ENCODE measurements around the gene GPC5. TPM values are rescaled to one million over a fixed set of nuclear protein-coding genes. Genes with fewer than 3 reads are reported as not detected.

The GPC5 gene
- total and polyA plus RNA-seq, 2 of the 13 experiments (the other 11 are each of a cell fraction or from before 2014, with no cell fraction given): 0.02 to 0.07 TPM

DNA sequence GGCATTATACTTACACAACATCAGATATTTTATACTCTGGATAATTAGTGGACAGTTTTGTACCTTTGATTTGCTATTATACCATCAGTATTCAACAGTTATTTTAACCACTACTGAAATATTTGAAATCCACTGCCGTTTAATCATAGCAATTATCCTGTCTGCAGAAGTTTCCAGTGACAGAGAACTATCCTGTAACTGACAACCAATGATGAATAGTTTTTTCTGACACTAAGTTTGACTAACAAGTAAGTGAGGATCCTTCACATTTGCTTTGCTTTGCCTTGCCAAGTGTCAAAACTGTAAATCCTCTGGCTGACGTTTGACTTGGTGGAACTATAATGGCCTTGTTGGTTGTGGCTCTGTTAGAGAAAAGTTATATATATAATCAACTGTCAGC is 410.7 kb downstream of the GPC5 start (continued):
- TF ChIP-seq SNAPC4 (CRISPR knock-in tag; IDR thresholded peaks at IDR 0.05): no peak
- TF ChIP-seq TBL1XR1 (IDR thresholded peaks at IDR 0.05; ENCODE audit: borderline replicate concordance, low read length, partially characterized antibody): no peak

GRCh38 chr13:91813253-91813652 is 414.8 kb downstream of the GPC5 start:
- Histone ChIP-seq H3K9ac (ENCODE audit: insufficient read depth, low read depth, low read length) (no peak overlapping the region), H3K4me3 (replicated peaks in 1 of 3; ENCODE audit: insufficient read depth in 1 of 3, low read depth in 2 of 3, low read length in 3 of 3) (no peak overlapping the region), H4K20me1 (ENCODE audit: insufficient read depth, low read length) (no peaks in the 10 kb centered on the region), H3K27ac (ENCODE audit: extremely low read length, insufficient read depth, low read length) (no peak overlapping the region), H3K79me2 (ENCODE audit: insufficient read depth, low read length) (no peaks in the 10 kb centered on the region), H2AFZ (ENCODE audit: low read length) (no peak overlapping the region), H3K36me3 (replicated peaks in 1 of 2; ENCODE audit: control insufficient read depth in 1 of 2, insufficient read depth in 2 of 2, low read length in 2 of 2) (no peaks in the 10 kb centered on the region), H3K9me3 (ENCODE audit: low read length) (no peaks in the 10 kb centered on the region), H3K27me3 (ENCODE audit: control insufficient read depth in 1 of 2, insufficient read depth in 2 of 2, low read length in 2 of 2) (no peaks in the 10 kb centered on the region), H3K4me1 (ENCODE audit: insufficient read depth, low read length) (no peaks in the 10 kb centered on the region), H3K4me2 (ENCODE audit: low read depth, low read length) (no peak overlapping the region)
- TF ChIP-seq, protein P1, sequence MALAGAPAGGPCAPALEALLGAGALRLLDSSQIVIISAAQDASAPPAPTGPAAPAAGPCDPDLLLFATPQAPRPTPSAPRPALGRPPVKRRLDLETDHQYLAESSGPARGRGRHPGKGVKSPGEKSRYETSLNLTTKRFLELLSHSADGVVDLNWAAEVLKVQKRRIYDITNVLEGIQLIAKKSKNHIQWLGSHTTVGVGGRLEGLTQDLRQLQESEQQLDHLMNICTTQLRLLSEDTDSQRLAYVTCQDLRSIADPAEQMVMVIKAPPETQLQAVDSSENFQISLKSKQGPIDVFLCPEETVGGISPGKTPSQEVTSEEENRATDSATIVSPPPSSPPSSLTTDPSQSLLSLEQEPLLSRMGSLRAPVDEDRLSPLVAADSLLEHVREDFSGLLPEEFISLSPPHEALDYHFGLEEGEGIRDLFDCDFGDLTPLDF (CRISPR knock-in tag; IDR thresholded peaks at IDR 0.05): no peak
- TF ChIP-seq, protein P2, sequence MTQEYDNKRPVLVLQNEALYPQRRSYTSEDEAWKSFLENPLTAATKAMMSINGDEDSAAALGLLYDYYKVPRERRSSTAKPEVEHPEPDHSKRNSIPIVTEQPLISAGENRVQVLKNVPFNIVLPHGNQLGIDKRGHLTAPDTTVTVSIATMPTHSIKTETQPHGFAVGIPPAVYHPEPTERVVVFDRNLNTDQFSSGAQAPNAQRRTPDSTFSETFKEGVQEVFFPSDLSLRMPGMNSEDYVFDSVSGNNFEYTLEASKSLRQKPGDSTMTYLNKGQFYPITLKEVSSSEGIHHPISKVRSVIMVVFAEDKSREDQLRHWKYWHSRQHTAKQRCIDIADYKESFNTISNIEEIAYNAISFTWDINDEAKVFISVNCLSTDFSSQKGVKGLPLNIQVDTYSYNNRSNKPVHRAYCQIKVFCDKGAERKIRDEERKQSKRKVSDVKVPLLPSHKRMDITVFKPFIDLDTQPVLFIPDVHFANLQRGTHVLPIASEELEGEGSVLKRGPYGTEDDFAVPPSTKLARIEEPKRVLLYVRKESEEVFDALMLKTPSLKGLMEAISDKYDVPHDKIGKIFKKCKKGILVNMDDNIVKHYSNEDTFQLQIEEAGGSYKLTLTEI (CRISPR knock-in tag; conservative IDR thresholded peaks at IDR 0.05): no peak
- TF ChIP-seq KDM5A (IDR thresholded peaks at IDR 0.05; ENCODE audit: borderline replicate concordance, low read length) (no peak), ZNF75D (CRISPR knock-in tag; IDR thresholded peaks at IDR 0.05; ENCODE audit: borderline replicate concordance) (no peak)
- WGBS (ENCODE audit: low lambda C conversion rate): 0% methylated on average over 4 of the region's 4 CpGs
- DNase-seq (ENCODE audit: low spot score) (no peak), ATAC-seq (no peak), FAIRE-seq (no peak)
- intact Hi-C loops (cut with micrococcal nuclease; ENCODE audit: unreplicated experiment): no loop called here
- in situ Hi-C loops (cut with HindIII; ENCODE audit: extremely low pct_ligation_motif_present, low pct_unique_long_range_greater_than_20kb): no loop called here
- CTCF ChIA-PET (ENCODE audit: low intra/inter-chr PET ratio, low total read pairs): no interaction called here
- no TSS peak for BruUV-seq (replicated peaks)
- POLR2A ChIA-PET: no interaction called here

All from HepG2 (cell line).